ENCODE results near the gene SBK3.
A peak's percentile ranks its signal among the peaks of the same experiment; 100 is the strongest.
"Not testable (repeated sequence)": the region's sequence is repeated elsewhere in the genome, so short reads cannot be mapped to it uniquely, and the experiment has no call there.

Gene SBK3

GRCh38 chr19:55508120-55508519, 37.2 kb downstream of the SBK3 start:
- no peak for DNase-seq

GRCh38 chr19:55504981-55505380, 40.4 kb downstream of the SBK3 start:
- DNase-seq, result no peak

GRCh38 chr19:55504252-55504603, 41.1 kb downstream of the SBK3 start:
- DNase-seq, result no peak

GRCh38 chr19:55503502-55504251, 41.7 kb downstream of the SBK3 start:
- DNase-seq, result peak; percentile 85

GRCh38 chr19:55503157-55503501, 42.2 kb downstream of the SBK3 start:
- DNase-seq, result no peak

GRCh38 chr19:55502197-55502952, 43.0 kb downstream of the SBK3 start:
- no peak for DNase-seq

GRCh38 chr19:55500368-55500952, 44.9 kb downstream of the SBK3 start:
- no peak for DNase-seq

- no peak for DNase-seq
Measured at GRCh38 chr19:55498246-55498840, 47.0 kb downstream of the SBK3 start.

- DNase-seq, result no peak
Measured at GRCh38 chr19:55497763-55498162, 47.6 kb downstream of the SBK3 start.

- not testable (repeated sequence) for DNase-seq
Measured at GRCh38 chr19:55496820-55497219, 48.5 kb downstream of the SBK3 start.

- DNase-seq, result no peak
Measured at GRCh38 chr19:55495646-55496349, 49.5 kb downstream of the SBK3 start.

GRCh38 chr19:55494172-55494761, 51.1 kb downstream of the SBK3 start:
- DNase-seq, result no peak

- no peak for DNase-seq
Measured at GRCh38 chr19:55493645-55494171, 51.6 kb downstream of the SBK3 start.

GRCh38 chr19:55493052-55493644, 52.2 kb downstream of the SBK3 start:
- DNase-seq, result no peak

GRCh38 chr19:55492362-55492944, 52.9 kb downstream of the SBK3 start:
- DNase-seq, result no peak

GRCh38 chr19:55491546-55492360, 53.6 kb downstream of the SBK3 start:
- no peak for DNase-seq
